ENCODE measurements around the gene ANKRD13D.
A peak's percentile ranks its signal among the peaks of the same experiment; 100 is the strongest.

Gene ANKRD13D

DNA sequence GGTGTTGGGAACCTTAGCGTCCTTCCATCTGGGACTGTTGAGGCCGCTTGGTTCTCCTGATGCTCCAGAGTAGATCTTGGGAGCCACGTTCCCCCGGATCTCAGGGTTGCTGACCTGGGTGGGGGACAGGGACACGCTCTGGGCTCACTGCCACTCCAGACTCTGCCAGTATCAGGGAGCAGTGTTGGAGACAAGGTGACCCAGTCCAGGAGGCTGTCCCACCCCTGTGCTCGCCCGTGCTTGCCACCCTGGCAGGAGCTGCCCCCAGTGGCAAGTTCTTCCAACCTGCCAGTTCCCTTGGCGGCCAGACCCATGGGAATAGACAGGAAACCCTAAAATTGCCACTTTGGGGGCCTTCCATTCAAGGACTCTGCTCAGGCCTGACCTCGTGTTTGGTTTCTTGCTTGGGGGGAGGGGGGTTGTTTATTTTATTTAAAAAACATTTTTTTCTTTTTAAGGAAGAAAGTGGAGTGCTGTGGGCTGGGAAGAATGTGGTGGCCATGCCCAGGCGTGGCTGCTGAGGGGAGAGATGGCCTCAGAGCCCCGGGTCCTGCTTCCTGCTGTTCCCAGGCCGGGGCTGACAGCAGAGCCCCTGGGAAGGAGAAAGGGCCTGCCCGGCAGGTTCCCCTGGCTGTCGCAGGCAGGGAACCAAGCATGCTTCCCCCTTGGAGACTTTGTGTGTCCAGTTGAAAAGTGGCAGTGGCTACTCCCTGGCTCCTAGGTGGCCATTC lies 15.7 kb upstream of the ANKRD13D start:
- no peak for DNase-seq (ENCODE audit: low read depth in 2 of 2)

DNA sequence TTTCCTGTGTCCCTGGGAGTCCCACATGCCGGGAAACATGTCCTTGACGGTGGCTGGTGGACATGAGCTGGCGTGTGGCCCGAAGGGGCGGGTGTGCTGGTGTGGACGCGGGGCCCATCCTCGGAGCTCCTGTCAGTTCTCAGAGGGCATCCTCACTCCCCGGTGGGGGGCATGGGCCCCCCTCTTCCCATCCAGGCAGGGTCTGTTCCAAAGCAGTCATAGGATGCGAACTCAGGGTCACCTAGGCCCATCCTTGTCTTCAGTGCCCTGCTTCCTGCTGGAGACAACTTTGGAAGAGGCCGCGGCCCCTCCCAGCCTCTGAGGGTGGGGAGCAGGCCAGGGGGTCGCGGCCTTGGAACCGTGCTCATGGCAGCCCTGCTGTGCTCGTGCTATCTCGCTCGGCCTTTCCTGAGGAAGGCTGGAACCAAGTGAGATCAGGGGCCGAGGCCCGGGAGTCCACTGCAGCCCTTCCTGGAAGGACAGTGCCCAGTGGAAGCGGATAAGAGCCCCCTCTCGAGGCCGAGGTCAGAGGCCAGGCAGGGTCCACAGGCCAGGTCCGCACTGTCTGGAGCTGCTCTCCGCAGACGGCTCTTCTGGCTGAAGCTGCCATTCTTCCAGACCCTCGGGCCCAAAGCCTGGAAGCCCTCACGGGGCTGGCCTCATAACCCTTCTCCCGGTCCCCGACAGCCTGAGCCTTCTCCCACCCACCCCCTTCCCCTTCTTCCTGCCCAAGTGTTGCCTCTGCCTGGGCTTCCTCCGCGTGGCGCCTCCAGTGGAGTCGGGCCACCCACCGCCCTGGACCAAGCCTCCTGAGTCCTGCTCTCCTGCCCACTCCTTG lies 14.1 kb upstream of the ANKRD13D start:
- DNase-seq (ENCODE audit: low read depth in 2 of 2): no peak

- DNase-seq (ENCODE audit: low read depth in 2 of 2): no peak
These were observed 13.3 kb upstream of the ANKRD13D start for GRCh38 chr11:67275606-67276409.

DNA sequence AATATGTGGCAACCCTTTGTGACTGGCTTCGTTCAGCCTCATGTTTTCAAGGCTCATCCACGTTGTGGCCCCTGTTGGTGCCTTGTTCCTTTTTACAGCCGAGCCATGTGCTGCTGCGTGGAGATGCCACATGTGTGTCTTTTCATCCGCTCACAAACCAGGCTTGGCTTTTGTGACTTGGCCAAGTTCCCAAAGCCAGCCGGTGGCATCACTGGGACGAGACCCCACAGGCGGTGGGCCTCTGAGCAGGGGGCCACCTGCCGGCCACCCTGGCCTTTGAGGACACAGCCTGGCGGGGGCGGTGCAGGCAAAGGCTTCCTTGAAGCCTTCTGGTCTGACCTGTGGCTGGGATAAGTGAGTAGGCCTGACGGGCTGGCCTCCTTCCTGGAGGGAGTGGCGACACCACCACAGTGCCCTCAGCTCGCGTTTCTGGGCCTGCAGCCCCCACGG lies 12.3 kb upstream of the ANKRD13D start:
- no peak for DNase-seq (ENCODE audit: low read depth in 2 of 2)

- peak in 1 of 2 experiments; percentile 26 for DNase-seq (ENCODE audit: low read depth in 2 of 2)
These were observed 11.7 kb upstream of the ANKRD13D start for GRCh38 chr11:67277231-67277961.

GRCh38 chr11:67278135-67278938 lies 10.8 kb upstream of the ANKRD13D start:
- no peak for DNase-seq (ENCODE audit: low read depth in 2 of 2)

- DNase-seq (ENCODE audit: low read depth in 2 of 2): no peak
These were observed 10.0 kb upstream of the ANKRD13D start for GRCh38 chr11:67278939-67279588.

DNA sequence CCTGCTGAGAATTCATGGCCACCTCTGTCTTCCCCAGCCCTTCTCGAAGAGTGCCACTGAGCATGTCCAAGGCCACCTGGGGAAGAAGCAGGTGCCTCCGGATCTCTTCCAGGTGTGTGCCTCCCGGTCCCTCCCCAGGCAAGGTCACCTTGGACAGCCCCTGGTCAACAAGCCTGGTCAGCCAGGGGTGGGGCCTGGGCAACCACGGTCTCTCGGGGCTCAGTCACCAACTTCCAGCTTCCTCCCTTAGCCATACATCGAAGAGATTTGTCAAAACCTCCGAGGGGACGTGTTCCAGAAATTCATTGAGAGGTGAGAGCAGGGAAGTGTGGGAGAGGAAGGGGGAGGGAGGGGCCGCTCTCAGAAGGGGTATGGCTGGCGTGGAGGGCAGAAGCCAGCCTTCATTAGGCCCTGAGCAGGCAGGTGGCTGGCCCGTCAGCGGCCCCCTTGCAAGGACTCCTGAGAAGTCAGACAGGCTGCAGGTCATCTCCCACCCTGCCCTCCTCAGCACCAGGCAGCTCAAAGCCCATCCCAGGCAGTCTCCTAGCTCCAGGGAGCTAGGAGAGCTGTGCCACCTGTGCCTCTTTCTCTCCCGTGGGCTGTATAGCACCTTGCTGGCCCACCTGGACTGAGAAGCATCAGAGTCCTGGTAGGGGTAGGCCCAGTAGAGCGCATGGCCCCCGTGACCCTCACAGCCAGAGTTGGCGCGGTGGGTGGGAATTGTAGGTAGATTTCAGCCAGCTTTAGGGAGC lies 9.3 kb upstream of the ANKRD13D start:
- no peak for DNase-seq (ENCODE audit: low read depth in 2 of 2)

DNA sequence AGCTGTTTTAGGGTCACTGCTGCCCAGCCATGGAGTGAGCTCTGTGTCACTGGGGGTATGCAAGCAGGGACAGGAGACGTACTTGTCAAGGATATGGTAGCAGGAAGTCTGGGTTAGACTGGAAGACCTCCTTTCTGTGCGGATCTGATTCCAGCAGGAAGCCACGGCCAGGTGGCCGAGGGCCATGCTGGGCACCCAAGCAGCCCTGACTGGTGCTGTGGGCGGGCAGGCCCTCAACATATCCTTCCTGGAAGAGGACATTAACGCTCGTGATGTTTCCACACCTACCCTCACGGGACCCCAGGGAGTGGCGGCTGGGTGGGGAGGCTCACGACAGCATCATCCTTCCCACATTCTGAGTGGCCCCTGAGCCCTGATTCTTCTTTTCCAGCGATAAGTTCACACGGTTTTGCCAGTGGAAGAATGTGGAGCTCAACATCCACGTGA lies 8.7 kb upstream of the ANKRD13D start:
- no peak for DNase-seq (ENCODE audit: low read depth in 2 of 2)

GRCh38 chr11:67280788-67281551 lies 8.1 kb upstream of the ANKRD13D start:
- no peak for DNase-seq (ENCODE audit: low read depth in 2 of 2)

DNA sequence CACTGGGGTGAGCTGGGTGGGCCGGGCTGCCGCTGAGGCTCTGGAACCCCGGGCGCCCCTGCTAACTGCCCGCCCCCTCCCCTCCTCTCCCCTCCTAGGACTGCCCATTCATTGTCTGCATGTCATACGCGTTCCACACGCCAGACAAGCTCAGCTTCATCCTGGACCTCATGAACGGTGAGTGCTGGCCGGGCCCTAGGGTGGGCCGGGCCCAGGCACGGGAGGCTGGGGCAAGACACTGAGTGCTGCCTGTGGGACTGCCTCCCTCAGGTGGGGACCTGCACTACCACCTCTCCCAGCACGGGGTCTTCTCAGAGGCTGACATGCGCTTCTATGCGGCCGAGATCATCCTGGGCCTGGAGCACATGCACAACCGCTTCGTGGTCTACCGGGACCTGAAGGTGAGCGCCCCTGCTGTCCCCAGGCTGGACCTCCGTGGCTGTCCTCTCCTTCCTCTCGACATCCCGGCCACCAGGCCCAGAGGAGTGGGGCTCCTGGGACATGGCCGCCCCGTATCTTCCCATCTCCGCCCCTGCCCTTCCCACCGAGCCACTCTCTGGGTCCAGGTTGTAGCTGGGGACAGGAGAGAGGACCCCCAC lies 7.5 kb upstream of the ANKRD13D start:
- no peak for DNase-seq (ENCODE audit: low read depth in 2 of 2)

- DNase-seq (ENCODE audit: low read depth in 2 of 2): no peak
These were observed 6.8 kb upstream of the ANKRD13D start for GRCh38 chr11:67282155-67282875.

DNA sequence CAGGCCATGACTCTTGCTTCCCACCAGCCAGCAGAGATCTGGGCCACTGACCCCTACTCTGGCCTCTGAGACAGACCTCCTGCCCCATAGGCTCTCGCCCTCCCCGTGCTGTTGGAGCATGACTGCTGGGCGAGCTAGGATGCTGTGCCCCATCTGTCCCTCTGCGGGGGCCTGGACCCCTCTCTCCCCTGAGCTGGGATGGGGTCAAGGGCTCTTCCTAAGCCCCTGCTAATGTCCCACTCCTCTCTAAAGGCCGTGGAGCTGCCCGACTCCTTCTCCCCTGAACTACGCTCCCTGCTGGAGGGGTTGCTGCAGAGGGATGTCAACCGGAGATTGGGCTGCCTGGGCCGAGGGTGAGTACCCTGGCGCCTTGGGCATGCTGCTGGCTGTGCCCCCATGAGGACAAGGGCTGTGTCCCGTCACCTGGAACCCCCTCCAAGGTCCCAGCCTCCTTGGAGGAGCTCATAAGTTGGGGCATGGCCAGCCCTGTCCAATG lies 6.2 kb upstream of the ANKRD13D start:
- no peak for DNase-seq (ENCODE audit: low read depth in 2 of 2)

GRCh38 chr11:67283481-67283963 lies 5.6 kb upstream of the ANKRD13D start:
- DNase-seq (ENCODE audit: low read depth in 2 of 2): no peak

DNA sequence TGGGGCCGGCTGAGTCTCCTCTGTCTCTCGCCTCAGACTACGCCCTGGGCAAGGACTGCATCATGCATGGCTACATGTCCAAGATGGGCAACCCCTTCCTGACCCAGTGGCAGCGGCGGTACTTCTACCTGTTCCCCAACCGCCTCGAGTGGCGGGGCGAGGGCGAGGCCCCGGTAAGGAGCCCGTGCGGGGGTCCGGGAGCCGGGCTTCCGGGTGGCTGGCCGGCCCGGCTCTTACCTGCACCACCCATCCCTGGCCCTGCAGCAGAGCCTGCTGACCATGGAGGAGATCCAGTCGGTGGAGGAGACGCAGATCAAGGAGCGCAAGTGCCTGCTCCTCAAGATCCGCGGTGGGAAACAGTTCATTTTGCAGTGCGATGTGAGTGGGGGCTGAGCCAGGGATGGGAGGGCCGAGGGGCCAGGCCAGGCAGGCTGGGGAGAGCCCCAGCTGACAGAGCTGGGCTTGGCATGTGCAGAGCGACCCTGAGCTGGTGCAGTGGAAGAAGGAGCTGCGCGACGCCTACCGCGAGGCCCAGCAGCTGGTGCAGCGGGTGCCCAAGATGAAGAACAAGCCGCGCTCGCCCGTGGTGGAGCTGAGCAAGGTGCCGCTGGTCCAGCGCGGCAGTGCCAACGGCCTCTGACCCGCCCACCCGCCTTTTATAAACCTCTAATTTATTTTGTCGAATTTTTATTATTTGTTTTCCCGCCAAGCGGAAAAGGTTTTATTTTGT lies 4.1 kb upstream of the ANKRD13D start:
- DNase-seq (ENCODE audit: low read depth in 2 of 2): no peak

Measured in fibroblast of skin of left quadriceps (primary cell).